Mesangial cell (primary cell): ENCODE results near the gene CCDC88B. TPM values are rescaled to one million over a fixed set of nuclear protein-coding genes. Genes with fewer than 3 reads are reported as not detected.

Experiments used
- total RNA-seq: library from RNA; depleted of rRNA; stranded (reverse); fragments of >200 nt; gene quantifications from 2 replicates; pipeline ENCODE4 v1.2.3, GENCODE V29; 2015

Gene CCDC88B, protein sequence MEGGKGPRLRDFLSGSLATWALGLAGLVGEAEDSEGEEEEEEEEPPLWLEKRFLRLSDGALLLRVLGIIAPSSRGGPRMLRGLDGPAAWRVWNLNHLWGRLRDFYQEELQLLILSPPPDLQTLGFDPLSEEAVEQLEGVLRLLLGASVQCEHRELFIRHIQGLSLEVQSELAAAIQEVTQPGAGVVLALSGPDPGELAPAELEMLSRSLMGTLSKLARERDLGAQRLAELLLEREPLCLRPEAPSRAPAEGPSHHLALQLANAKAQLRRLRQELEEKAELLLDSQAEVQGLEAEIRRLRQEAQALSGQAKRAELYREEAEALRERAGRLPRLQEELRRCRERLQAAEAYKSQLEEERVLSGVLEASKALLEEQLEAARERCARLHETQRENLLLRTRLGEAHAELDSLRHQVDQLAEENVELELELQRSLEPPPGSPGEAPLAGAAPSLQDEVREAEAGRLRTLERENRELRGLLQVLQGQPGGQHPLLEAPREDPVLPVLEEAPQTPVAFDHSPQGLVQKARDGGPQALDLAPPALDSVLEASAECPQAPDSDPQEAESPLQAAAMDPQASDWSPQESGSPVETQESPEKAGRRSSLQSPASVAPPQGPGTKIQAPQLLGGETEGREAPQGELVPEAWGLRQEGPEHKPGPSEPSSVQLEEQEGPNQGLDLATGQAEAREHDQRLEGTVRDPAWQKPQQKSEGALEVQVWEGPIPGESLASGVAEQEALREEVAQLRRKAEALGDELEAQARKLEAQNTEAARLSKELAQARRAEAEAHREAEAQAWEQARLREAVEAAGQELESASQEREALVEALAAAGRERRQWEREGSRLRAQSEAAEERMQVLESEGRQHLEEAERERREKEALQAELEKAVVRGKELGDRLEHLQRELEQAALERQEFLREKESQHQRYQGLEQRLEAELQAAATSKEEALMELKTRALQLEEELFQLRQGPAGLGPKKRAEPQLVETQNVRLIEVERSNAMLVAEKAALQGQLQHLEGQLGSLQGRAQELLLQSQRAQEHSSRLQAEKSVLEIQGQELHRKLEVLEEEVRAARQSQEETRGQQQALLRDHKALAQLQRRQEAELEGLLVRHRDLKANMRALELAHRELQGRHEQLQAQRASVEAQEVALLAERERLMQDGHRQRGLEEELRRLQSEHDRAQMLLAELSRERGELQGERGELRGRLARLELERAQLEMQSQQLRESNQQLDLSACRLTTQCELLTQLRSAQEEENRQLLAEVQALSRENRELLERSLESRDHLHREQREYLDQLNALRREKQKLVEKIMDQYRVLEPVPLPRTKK (N-terminal part only)
- 1.6 and 3.3 TPM in 2 replicates for total RNA-seq

DNA sequence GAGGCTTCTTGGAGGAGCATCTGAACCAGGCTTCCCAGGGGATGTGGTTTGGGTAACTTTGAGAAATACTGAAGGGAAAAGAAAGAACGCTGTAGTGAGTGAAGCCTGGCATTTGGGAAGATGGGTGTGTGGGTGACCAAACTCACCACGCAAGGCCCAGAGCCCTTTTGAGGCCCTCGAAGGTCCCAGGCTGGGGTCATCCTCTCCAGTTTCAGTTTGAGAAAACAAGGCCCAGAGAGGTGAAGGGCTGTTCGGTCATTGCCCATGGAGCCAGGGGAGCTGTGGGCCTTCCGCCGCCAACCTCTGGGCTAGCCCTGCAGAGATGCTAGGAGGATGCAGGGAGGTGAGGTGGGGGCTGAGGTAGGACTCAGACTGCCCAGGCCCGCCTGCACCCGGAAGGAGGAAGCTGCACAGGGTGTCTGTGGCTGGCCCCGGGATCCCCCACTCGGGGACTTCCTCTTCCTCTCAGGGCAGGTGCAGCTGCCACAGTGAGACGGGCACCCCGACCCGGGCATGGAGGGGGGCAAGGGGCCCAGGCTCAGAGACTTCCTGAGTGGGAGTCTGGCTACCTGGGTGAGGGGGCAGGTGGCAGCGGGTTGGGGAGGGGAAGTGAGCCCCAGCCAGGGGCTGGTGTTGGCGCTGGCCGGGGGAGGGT is at the start of gene CCDC88B:
Gene CCDC88B, plus strand, starts transcription at position 451 of the 655 bp plus-strand sequence. Its CDS starts 63 bp downstream, at position 514.

DNA sequence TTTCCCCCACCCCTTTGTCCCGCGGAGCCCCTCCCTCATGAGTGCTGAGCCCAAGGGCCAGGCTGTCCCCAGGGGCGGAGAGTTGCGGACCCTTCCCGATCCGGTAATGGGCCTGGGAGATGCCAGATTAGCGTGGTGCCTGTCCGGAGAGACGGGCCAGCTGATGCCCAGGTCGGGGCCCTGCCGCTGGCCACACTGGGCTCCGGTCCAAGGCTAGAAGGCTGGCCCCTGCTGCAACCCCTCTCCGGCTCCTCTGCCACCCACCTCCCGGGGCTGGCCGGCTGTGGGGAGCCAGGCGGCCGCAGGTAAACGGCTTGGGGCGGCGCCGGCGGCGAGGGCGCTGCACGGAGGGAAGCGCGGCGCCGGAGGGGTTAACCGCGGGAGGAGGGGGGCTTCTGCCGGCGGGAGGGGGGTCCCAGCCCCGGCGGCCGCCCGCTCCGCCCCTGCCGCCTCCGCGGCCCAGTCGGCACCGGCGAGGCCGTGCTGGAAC is 48.7 kb upstream of the CCDC88B start, which contains the start of gene KCNK4:
Gene KCNK4, plus strand, starts transcription at position 41 of the 490 bp plus-strand sequence. CDS start 1,717 bp downstream, outside the sequence.

DNA sequence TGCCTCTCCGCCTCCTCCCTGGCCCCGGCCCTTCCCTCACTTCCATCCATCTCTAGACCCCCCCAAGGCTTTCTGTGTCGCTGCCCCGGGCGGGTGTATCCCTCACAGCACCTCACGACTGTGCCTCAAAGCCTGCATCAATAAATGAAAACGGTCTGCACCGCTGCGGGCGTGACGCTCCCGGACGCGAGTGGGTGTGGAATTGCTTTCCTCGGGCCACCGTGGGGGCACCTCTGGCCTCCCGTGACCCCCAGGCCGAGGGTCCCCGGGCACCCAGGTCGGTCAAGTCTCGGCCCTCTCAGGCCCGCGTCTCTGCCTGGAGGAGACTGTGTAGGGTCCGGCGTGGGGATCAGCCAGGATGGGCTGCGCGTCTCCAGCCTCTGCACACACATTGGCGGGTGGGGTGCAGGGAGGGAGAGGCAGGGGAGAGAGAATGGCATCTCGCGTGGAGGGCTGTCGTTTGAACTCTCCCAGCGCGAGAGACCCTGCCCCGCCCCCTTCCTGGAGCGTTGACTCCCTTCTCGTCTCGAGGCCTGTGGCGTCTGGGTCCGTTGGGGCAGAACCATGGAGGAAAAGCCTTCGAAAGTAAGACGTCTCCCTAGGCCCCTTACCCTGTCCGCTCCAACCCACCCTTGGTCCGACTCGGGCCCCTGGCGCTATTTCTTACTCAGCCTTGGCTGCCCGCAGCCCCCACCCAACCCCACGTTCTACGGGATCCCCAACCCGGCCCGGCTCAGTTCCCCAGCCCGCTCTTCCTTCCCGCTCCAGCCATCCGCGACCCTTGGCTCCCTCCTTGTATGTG is 40.0 kb upstream of the CCDC88B start, which contains the start of gene CATSPERZ:
Gene CATSPERZ, plus strand, starts transcription at position 512 of the 802 bp plus-strand sequence. Its CDS starts 53 bp downstream, at position 565.

DNA sequence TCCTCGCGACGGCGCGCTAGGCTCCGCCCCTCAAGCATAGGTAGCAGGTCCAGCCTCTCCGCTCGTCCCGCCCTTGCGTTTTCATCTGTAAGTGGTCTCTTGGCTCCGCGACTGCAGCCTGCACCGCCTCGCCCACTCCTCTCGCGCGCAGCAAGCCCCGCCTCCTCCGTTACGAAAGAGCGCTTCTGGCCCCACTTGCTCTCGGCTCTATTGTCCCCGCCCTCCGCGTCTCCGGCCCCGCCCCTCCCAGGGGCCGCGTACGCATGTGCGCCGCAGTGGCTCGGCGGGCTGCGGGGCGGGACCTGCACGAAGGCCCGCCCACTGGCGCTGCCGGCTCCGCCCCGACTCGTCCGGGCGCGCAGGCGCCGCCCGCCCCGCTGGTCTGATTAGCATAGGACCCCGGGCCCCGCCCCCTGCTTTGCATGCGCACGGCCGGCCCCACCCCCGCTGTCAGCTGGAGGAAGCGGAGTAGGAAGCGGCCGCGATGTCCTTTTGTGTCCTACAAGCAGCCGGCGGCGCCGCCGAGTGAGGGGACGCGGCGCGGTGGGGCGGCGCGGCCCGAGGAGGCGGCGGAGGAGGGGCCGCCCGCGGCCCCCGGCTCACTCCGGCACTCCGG is 34.8 kb upstream of the CCDC88B start, which contains the start of gene ESRRA:
Gene ESRRA, plus strand, starts transcription at position 450 of the 616 bp plus-strand sequence. CDS start 1,656 bp downstream, outside the sequence.

DNA sequence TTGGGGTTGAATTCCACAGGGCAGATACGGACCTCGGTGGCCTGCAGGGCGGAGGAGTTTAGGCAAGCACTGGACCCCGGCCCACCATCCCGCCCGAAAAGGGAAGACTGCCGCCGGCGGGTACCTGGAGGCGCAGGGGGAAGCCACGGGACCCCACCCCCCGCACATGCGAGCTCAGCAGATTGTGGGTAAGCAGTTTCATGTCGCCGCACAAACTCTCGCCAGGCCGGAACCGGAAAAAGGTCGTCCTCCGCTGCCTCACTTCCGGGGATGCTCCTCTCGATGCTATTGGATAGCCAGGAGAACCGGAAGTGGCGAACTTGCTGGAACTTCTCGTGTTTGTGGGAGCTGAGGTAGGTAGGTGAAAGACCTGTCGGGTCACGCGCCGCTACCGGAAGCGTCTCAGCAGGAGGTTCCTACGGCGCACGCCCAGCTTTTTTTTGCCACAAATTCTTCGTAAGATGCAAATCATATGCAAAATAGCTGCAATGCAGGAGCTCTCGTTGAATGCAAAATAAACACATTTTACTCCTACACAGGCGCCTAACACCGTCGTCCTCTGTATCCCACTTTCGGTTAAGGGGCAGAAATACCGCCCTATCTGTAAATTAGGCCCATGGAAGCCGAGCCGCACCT is 22.6 kb upstream of the CCDC88B start, which contains the start of gene TRMT112:
Gene TRMT112, minus strand, starts transcription at position 235 of the 636 bp plus-strand sequence. Its CDS starts 33 bp downstream, at position 202.

DNA sequence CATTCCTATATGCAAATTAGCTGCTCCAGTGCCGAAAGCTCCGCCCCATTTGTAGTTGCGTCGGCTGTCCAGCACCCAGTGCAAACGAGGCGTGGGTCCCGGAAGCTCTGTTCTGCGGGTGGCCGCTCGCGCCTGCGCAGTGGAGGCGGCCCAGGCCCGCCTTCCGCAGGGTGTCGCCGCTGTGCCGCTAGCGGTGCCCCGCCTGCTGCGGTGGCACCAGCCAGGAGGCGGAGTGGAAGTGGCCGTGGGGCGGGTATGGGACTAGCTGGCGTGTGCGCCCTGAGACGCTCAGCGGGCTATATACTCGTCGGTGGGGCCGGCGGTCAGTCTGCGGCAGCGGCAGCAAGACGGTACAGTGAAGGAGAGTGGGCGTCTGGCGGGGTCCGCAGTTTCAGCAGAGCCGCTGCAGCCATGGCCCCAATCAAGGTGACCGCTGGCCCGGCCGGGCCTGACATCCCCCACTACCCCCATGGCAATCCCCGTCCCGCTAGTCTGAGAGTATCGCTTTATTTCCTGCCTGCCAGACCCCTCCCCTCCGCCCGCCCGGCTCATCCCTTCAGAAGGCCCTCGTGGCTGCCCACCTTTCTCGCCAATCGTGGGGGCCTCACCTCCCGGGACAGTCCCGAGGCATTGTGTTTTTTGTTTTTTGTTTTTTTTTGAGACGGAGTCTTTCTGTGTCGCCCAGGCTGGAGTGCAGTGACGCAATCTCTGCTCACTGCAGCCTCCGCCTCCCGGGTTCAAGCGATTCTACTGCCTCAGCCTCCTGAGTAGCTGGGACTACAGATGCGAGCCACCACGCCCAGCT is 21.8 kb upstream of the CCDC88B start, which contains the start of gene PRDX5:
Gene PRDX5, plus strand, starts transcription at position 161 of the 805 bp plus-strand sequence. Its CDS starts 95 bp downstream, at position 256.

DNA sequence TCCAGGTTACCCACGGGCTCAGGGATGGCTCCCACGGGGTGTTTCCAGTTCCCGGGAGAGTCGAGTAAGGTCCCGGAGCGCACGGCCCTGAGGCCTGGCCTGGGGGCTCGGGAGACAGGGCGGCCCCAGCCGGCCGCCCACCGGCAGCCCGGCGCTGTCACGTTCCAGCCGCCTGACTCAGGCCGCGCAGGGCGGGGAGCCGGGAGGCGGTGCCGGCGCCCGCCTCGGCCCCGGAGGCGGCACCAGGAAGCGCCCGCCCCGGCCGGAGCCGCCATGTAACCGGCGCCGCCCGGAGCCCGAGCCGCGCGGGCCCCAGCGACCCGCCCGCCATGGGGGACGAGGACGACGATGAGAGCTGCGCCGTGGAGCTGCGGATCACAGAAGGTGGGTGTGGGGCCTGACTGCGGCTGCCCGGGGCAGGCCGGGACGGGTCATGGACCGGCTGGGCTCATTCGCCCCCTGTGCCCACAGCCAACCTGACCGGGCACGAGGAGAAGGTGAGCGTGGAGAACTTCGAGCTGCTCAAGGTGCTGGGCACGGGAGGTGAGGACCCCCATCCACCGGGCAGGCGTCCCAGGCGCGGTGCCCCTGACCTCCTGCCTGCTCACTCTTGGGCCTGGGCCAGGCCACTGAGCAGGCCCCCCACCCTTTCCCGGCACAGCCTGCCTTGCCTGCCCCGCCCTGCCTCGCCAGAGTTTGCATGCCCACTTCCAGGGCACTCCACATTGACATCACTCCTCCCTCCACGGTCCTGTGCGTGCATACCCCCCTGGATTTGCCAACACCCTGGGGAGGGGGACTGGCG is 19.1 kb downstream of the CCDC88B start, which contains the start of gene RPS6KA4:
Gene RPS6KA4, plus strand, starts transcription at position 256 of the 805 bp plus-strand sequence. Its CDS starts 74 bp downstream, at position 330.

Other genes starting within 250 kb of the CCDC88B start
- gene MACROD1, start 174.1 kb upstream of the CCDC88B start, total RNA-seq: 18.6 and 53.9 TPM in 2 replicates
- 92.3 and 253 TPM in 2 replicates for gene STIP1, start 154.0 kb upstream of the CCDC88B start, total RNA-seq
- 1.0 and 2.1 TPM in 2 replicates for gene FERMT3, start 133.5 kb upstream of the CCDC88B start, total RNA-seq
- gene TRPT1, start 114.0 kb upstream of the CCDC88B start, total RNA-seq: 46.1 and 80.9 TPM in 2 replicates
- gene NUDT22, start 113.9 kb upstream of the CCDC88B start, total RNA-seq: 74.1 and 83.3 TPM in 2 replicates
- gene DNAJC4, start 109.7 kb upstream of the CCDC88B start, total RNA-seq: 19.2 and 48.3 TPM in 2 replicates
- 49.4 and 99.0 TPM in 2 replicates for gene VEGFB, start 105.6 kb upstream of the CCDC88B start, total RNA-seq
- gene FKBP2, start 99.1 kb upstream of the CCDC88B start, total RNA-seq: 61.4 and 85.3 TPM in 2 replicates
- gene PPP1R14B, start 93.3 kb upstream of the CCDC88B start, total RNA-seq: 257 and 542 TPM in 2 replicates
- 28.9 and 47.6 TPM in 2 replicates for gene PLCB3, start 88.7 kb upstream of the CCDC88B start, total RNA-seq
- 95.5 and 114 TPM in 2 replicates for gene BAD, start 55.5 kb upstream of the CCDC88B start, total RNA-seq
- gene GPR137, start 54.4 kb upstream of the CCDC88B start, total RNA-seq: 19.2 and 32.2 TPM in 2 replicates
- gene KCNK4, start 48.9 kb upstream of the CCDC88B start, total RNA-seq: not detected in 2 replicates
- not detected in 2 replicates for gene CATSPERZ, start 39.8 kb upstream of the CCDC88B start, total RNA-seq
- gene ESRRA, start 34.7 kb upstream of the CCDC88B start, total RNA-seq: 30.0 and 36.4 TPM in 2 replicates
- 198 and 229 TPM in 2 replicates for gene TRMT112, start 22.6 kb upstream of the CCDC88B start, total RNA-seq
- gene PRDX5, start 22.1 kb upstream of the CCDC88B start, total RNA-seq: 243 and 341 TPM in 2 replicates
- gene RPS6KA4, start 19.0 kb downstream of the CCDC88B start, total RNA-seq: 40.1 and 62.1 TPM in 2 replicates
- gene SLC22A11, start 215.7 kb downstream of the CCDC88B start, total RNA-seq: 0.25 and 0.33 TPM in 2 replicates